GM21528 (cell line): Measurements from ENCODE around the gene CTRB1.

ENCODE experiments used
- ATAC-seq: cut with Tn5 transposase; IDR thresholded peaks from one replicate; pipeline ENCODE4 v1.9.1; 2021; ENCODE audit warnings: mild to moderate bottlenecking, moderate library complexity; ENCODE audit not compliant: unreplicated experiment, low FRiP score

CTRB1 gene

DNA sequence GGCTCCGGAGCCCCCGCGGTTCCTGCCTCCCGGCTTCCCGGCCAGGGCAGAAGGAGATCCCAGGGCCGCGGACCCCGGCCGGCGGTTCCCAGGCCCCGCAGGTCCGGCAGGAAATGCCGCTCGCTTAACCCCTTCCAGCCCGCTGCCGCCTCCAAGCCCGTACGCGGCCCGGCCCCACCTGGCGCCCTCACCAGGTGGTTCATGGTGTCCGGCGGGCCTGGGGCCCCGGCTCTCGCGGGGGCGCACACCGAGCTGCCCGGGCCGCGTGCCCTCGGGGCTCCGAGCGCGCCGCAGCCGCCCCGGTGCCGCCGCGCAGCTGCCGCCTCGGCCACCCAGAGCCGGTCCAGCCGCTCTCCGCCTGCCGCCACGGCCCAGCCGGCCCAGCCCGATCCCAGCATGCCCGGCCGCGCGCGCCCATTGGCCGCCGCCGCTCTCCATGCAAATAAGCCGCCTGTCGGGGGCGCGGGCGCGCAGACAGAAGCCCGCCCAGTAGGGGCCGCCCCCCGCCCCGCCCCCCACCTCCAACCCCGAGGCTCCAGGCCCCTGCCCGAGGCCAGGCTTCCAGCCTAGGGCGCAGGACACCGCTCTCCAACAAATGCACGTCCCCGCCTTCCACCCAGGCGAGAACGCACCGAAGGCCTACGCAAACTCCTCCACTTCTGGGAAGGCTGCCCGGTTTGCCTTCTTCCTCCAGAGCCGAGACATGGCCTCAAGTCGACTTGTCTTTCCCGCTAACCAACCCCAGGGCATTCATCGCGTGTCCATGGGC lies 32.7 kb downstream of the CTRB1 start, which contains the start of gene BCAR1:
TSS of gene BCAR1 (minus strand) at position 345 of the 769 bp plus-strand sequence. CDS start at position 203, 142 bp downstream.
- peak; percentile 59 for ATAC-seq

GRCh38 chr16:75252049-75252864 lies 33.5 kb downstream of the CTRB1 start:
- no peak for ATAC-seq

DNA sequence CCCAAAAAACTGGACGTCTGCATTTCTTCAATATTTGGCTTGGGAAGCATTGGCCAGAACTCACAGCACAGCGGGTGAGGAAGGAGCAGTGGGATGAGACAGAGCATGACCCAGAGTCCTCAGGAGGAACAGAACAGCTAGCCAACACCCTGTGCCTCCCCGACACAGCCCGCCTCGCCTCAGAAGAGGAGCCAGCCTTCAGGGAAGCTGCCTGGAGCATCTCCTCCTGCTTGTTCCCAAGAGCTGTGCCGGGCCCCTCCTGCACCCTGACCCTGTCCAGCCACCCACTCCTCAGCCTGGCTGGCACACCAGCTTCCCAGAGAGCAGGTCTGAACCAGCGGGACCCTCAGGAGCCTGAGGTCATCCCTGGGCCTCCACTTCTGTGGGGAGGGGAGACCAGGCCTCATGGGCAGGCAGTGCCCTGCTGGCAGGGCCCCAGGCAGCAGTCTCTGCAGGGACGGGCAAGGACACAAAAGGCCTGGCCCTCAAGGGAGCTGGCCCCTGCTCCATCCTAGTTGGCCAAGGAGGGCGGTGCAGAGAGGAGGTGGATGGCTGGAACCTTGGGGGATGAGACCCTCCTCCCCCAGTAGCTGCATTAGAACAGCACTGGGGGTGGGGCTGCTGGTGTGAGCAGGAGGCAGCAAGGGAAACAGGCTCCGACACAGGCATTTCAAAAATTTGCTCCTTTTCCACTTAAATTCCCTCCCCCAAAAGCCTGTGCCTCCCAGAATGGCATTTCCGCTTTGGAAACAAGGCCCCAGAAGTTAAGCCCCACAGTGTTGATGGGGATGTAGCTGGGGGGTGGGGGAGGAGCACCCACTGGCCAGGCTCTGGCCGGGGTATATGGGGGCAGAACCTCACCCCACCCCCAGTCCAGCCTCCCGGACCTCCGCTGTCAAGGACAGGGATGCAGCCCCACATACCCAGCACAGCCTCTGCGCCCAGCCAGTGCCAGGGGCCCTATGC lies 34.4 kb downstream of the CTRB1 start:
- ATAC-seq: no peak

GRCh38 chr16:75254359-75254837 lies 35.6 kb downstream of the CTRB1 start:
- ATAC-seq: no peak

GRCh38 chr16:75256059-75256571 lies 37.3 kb downstream of the CTRB1 start:
- ATAC-seq: no peak

GRCh38 chr16:75256696-75257343 lies 38.0 kb downstream of the CTRB1 start:
- ATAC-seq: no peak

GRCh38 chr16:75257886-75258806 lies 39.4 kb downstream of the CTRB1 start:
- no peak for ATAC-seq

DNA sequence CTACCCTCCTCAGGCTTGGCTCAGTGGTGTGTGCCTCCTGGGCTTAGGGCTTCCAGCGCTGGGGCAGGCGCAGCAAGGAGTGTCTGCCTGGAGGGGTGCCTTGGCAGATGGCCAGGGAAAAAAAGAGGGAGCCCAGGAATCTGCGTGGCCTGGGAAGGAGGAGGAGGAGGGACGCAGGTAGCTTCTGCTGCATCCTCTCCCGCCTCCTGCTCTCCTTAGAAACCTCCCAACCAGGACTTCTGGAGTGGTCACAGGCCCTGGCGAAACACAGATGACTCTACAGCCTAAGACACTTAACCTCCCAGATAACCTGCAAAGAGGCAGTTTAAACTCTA lies 40.0 kb downstream of the CTRB1 start:
- no peak for ATAC-seq

GRCh38 chr16:75260851-75261589 lies 42.2 kb downstream of the CTRB1 start:
- ATAC-seq: no peak

DNA sequence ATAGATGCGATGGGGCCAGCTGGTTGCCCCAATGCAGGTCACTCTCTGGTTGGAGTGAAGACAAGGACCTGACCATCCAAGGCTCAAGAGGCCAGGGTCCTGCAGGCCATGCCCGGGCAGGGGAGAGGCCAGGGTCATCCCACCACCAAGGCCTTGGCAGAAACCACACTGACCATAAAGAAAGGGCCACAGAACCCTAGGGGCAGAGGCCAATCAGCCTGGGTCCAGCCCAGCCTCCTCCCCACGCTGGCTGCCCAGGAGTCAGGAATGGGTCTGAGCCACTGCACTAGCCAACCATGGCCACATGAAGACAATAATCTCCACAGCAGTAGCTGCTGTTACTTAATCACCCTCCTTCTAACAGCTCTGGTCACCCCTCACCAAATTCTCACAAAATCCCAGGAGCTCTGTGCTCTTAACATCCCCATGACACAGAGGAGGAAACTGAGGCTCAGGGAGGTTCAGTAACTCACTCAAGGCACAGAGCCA lies 42.8 kb downstream of the CTRB1 start:
- no peak for ATAC-seq

DNA sequence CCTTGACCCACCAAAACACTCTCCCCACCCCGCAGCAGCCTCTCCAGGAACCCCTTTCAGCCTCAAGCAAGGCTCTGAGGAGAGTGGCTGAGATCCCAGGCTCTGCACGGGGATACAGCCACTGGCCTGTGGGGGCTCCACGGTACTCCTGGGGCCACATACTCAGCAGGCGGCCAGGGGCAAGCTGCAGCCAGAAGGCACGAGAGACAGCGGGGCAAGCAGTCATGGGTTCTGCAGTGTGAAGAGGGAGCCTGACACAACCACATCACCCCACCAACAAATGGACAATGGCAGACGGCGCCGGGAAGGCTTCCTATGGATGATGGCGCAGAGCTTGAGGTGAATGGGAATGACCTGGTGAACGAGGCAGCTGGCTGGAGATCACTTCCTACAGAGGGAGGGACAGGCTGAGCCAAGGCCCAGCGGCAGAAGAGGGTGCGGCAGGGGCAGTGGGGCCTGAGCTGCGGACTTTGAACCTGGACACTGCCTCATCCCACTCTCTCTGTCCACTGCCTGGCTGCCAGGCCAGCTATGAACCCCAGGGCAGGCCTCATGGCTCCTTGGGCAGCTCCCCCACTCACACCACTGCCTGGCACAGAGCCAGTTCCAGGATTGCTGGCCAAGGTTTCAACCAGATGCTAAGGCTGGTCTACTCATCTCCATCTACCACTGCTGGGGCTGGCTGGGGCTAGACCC lies 43.5 kb downstream of the CTRB1 start:
- ATAC-seq: no peak

GRCh38 chr16:75262800-75263127 lies 44.0 kb downstream of the CTRB1 start:
- ATAC-seq: no peak

DNA sequence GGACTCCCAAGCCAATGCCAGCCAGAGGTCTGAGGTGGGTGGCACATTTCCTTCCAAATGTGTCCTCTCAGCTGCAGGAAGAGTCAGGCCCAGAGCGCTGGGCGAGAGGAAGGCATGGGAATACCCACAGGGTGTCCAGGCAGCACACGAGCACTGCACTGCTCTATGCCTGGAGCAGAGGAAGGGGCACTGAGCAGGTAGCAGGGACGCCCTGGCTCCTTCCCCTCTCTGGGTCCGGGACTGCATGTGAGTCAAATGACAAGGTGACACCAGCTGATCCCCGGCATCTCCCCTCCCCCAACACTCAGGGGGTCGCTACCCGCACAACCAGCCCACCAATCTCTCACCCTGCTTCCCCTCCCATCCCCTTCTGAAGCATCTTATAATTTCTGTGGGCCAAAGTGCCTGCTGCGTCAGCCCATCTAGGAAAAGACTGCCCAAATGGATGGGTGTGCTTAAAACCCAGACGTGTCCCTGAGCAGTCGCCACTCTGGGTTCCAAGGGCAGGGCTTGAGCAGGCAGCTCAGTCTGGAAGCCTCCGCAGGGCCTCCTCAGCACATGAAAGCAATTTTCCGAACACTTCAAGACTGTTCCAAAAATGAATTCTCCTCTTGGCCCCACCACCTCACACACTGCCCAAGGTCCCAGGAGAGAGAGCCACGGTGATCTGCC lies 44.6 kb downstream of the CTRB1 start:
- no peak for ATAC-seq

- ATAC-seq: no peak
Observed at GRCh38 chr16:75263963-75264445, 45.2 kb downstream of the CTRB1 start.

DNA sequence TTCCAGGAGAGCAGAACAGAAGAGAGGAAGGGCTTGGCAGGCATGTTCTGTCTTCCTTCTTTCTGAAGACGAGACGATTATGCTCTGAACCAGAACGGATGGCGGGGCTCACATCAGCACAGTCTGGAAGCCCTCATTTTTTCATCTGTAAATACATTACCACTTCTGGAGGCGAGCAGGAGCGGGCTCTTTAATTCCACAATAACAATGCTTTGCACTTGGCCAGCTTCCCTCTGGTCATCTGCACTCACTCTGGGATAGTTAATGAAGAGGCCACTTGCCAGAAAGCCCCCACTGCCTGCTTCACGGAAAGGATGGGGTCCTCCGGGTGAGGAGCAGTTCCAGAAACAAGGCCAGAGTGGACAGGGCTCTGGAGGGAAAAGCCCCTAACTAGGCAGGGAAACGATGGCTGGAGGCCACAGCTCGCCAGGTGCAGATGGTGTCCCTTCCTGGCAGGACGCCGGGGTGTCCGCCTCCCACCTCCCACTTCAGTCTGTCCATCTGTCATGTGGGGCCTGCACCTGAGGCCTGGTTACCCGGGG lies 45.7 kb downstream of the CTRB1 start:
- ATAC-seq: no peak
